GM18511 (cell line): Measurements from ENCODE around the gene TBC1D2B.
A peak's percentile ranks its signal among the peaks of the same experiment; 100 is the strongest.

Experiments
- ATAC-seq: cut with Tn5 transposase; IDR thresholded peaks from one replicate; pipeline ENCODE4 v1.9.1; 2021; ENCODE audit warnings: mild to moderate bottlenecking, moderate library complexity; ENCODE audit not compliant: unreplicated experiment

Gene TBC1D2B

GRCh38 chr15:78098131-78098755 is 20.7 kb upstream of the TBC1D2B start:
- no peak for ATAC-seq

- no peak for ATAC-seq
These were observed 20.2 kb upstream of the TBC1D2B start for GRCh38 chr15:78097667-78098066.

GRCh38 chr15:78093242-78094020 is 15.9 kb upstream of the TBC1D2B start:
- ATAC-seq = no peak

GRCh38 chr15:78092261-78093041 is 14.9 kb upstream of the TBC1D2B start, which contains the start of gene SH2D7:
Gene SH2D7, plus strand, starts transcription at chr15:78092561. Its CDS starts 24 bp downstream, at chr15:78092585.
- no peak for ATAC-seq

- ATAC-seq = no peak
These were observed 13.0 kb upstream of the TBC1D2B start for GRCh38 chr15:78090422-78091063.

- no peak for ATAC-seq
These were observed 11.2 kb upstream of the TBC1D2B start for GRCh38 chr15:78088773-78089080.

- ATAC-seq = peak; percentile 61
These were observed 10.7 kb upstream of the TBC1D2B start for GRCh38 chr15:78087951-78088772.

GRCh38 chr15:78085928-78086327 is 8.4 kb upstream of the TBC1D2B start:
- ATAC-seq = no peak

GRCh38 chr15:78084449-78084750 is 6.9 kb upstream of the TBC1D2B start:
- peak; percentile 20 for ATAC-seq

GRCh38 chr15:78083687-78084448 is 6.4 kb upstream of the TBC1D2B start:
- peak; percentile 59 for ATAC-seq

GRCh38 chr15:78083186-78083585 is 5.7 kb upstream of the TBC1D2B start:
- no peak for ATAC-seq

- ATAC-seq = no peak
These were observed 5.2 kb upstream of the TBC1D2B start for GRCh38 chr15:78082743-78083110.

GRCh38 chr15:78082106-78082742 is 4.7 kb upstream of the TBC1D2B start:
- ATAC-seq = no peak

- no peak for ATAC-seq
These were observed 2.6 kb upstream of the TBC1D2B start for GRCh38 chr15:78080088-78080460.

- no peak for ATAC-seq
These were observed 2.0 kb upstream of the TBC1D2B start for GRCh38 chr15:78079298-78080087.

GRCh38 chr15:78077871-78078210 is 330 bp upstream of the TBC1D2B start:
- peak; percentile 17 for ATAC-seq

- ATAC-seq = no peak
These were observed 1.1 kb downstream of the TBC1D2B start for GRCh38 chr15:78076231-78077052.
